H9 (cell line): ENCODE measurements around the gene TOM1L2. TPM values are rescaled to one million over a fixed set of nuclear protein-coding genes. Genes with fewer than 3 reads are reported as not detected.

Experiments
- DNase-seq: peaks from one replicate; pipeline ENCODE4 v3.0.0-alpha.2; 2017
- H2AFZ ChIP-seq: one replicate; pipeline ENCODE4 v1.6.1; 2013; ENCODE audit warnings: mild to moderate bottlenecking, low read length, control low read depth, moderate library complexity
- H2AK5ac ChIP-seq: 2 replicates; pipeline ENCODE4 v1.6.1; 2013; ENCODE audit warnings: low read length, control low read depth, mixed read lengths; ENCODE audit not compliant: insufficient read length
- H2BK120ac ChIP-seq: one replicate; pipeline ENCODE4 v1.6.1; 2013; ENCODE audit warnings: low read depth, mild to moderate bottlenecking, low read length, control low read depth, inconsistent platforms; ENCODE audit not compliant: poor library complexity, severe bottlenecking
- H2BK12ac ChIP-seq: 2 replicates; pipeline ENCODE4 v1.6.1; 2013; ENCODE audit warnings: low read length, control low read depth, mixed read lengths, low read depth; ENCODE audit not compliant: insufficient read length
- H2BK15ac ChIP-seq: 2 replicates; pipeline ENCODE4 v1.6.1; 2013; ENCODE audit warnings: low read depth, low read length, control low read depth
- H2BK20ac ChIP-seq: one replicate; pipeline ENCODE4 v1.6.1; 2013; ENCODE audit warnings: low read depth, mild to moderate bottlenecking, low read length, control low read depth, inconsistent platforms; ENCODE audit not compliant: poor library complexity, severe bottlenecking
- H2BK5ac ChIP-seq: 2 replicates; pipeline ENCODE4 v1.6.1; 2013; ENCODE audit warnings: low read length, control low read depth, mixed read lengths; ENCODE audit not compliant: insufficient read length
- H3K14ac ChIP-seq: 2 replicates; pipeline ENCODE4 v1.6.1; 2013; ENCODE audit warnings: low read length, control low read depth; ENCODE audit not compliant: insufficient read depth
- H3K18ac ChIP-seq: 2 replicates; pipeline ENCODE4 v1.6.1; 2013; ENCODE audit warnings: low read depth, mild to moderate bottlenecking, mixed read lengths, low read length, control low read depth; ENCODE audit not compliant: insufficient read length
- H3K23ac ChIP-seq: 2 replicates; pipeline ENCODE4 v1.6.1; 2013; ENCODE audit warnings: low read length, control low read depth, mixed read lengths, low read depth; ENCODE audit not compliant: insufficient read length
- H3K23me2 ChIP-seq: 2 replicates; pipeline ENCODE4 v1.6.1; 2013; ENCODE audit warnings: low read depth, mild to moderate bottlenecking, mixed read lengths, low read length, control low read depth; ENCODE audit not compliant: insufficient read length, poor library complexity, severe bottlenecking
- H3K27ac ChIP-seq: 2 replicates; pipeline ENCODE4 v1.5.1; 2013; ENCODE audit warnings: low read length, control low read depth, mixed read lengths, low read depth; ENCODE audit not compliant: insufficient read length
- H3K27me3 ChIP-seq: 2 replicates; pipeline ENCODE4 v1.6.1; 2013; ENCODE audit warnings: low read length, control low read depth, inconsistent platforms; ENCODE audit not compliant: insufficient read depth
- H3K4ac ChIP-seq: 2 replicates; pipeline ENCODE4 v1.6.1; 2013; ENCODE audit warnings: low read depth, mild to moderate bottlenecking, control low read depth, inconsistent platforms, low read length, moderate library complexity
- H3K4me1 ChIP-seq: 2 replicates; pipeline ENCODE4 v1.6.1; 2013; ENCODE audit warnings: low read length, control low read depth, inconsistent platforms; ENCODE audit not compliant: insufficient read depth
- H3K4me2 ChIP-seq: 2 replicates; pipeline ENCODE4 v1.6.1; 2013; ENCODE audit warnings: low read length, control low read depth, mixed read lengths; ENCODE audit not compliant: insufficient read length, insufficient read depth
- H3K56ac ChIP-seq: 2 replicates; pipeline ENCODE4 v1.6.1; 2013; ENCODE audit warnings: low read depth, mild to moderate bottlenecking, mixed read lengths, low read length, control low read depth; ENCODE audit not compliant: insufficient read length
- H3K79me1 ChIP-seq: 2 replicates; pipeline ENCODE4 v1.6.1; 2013; ENCODE audit warnings: low read depth, mild to moderate bottlenecking, moderate library complexity, low read length, control low read depth, inconsistent platforms; ENCODE audit not compliant: insufficient read depth, poor library complexity, severe bottlenecking
- H3K79me2 ChIP-seq: 2 replicates; pipeline ENCODE4 v1.6.1; 2013; ENCODE audit warnings: low read length, control low read depth, inconsistent platforms; ENCODE audit not compliant: insufficient read depth
- H3K9ac ChIP-seq: 2 replicates; pipeline ENCODE4 v1.6.1; 2013; ENCODE audit warnings: low read length, control low read depth, mixed read lengths; ENCODE audit not compliant: insufficient read length; ENCODE audit errors: extremely low read depth
- H3K9me3 ChIP-seq: one replicate; pipeline ENCODE4 v1.6.1; 2013; ENCODE audit warnings: low read depth, low read length, inconsistent platforms; ENCODE audit not compliant: control insufficient read depth
- H3T11ph ChIP-seq: one replicate; pipeline ENCODE4 v1.6.1; 2013; ENCODE audit warnings: mild to moderate bottlenecking, low read length, control low read depth, inconsistent platforms
- H4K20me1 ChIP-seq: one replicate; pipeline ENCODE4 v1.6.1; 2013; ENCODE audit not compliant: control insufficient read depth, insufficient read length, insufficient read depth
- H4K5ac ChIP-seq: 2 replicates; pipeline ENCODE4 v1.6.1; 2013; ENCODE audit warnings: low read depth, mild to moderate bottlenecking, mixed read lengths, low read length, control low read depth; ENCODE audit not compliant: insufficient read length
- H4K8ac ChIP-seq: replicated peaks from 2 replicates; pipeline ENCODE4 v1.6.1; 2013; ENCODE audit warnings: low read length, control low read depth, mixed read lengths, low read depth; ENCODE audit not compliant: insufficient read length
- H4K91ac ChIP-seq: 2 replicates; pipeline ENCODE4 v1.6.1; 2013; ENCODE audit warnings: low read depth, mild to moderate bottlenecking, moderate library complexity, mixed read lengths, low read length, control low read depth; ENCODE audit not compliant: insufficient read length
- H3K27ac Mint-ChIP-seq, 3 experiments: 2 replicates in 2 of 3; 3 replicates in 1 of 3; pipeline ENCODE4 v1.8.0; 2020 to 2021; ENCODE audit warnings: mixed read lengths in 3 of 3, mild to moderate bottlenecking in 1 of 3, moderate library complexity in 1 of 3
- H3K27me3 Mint-ChIP-seq: 2 replicates; pipeline ENCODE4 v1.8.0; 2021; ENCODE audit warnings: low read depth, mild to moderate bottlenecking, moderate library complexity, mixed read lengths
- H3K36me3 Mint-ChIP-seq, 3 experiments: 2 replicates in 2 of 3; 3 replicates in 1 of 3; pipeline ENCODE4 v1.8.0; 2020 to 2021; ENCODE audit warnings: low read depth in 3 of 3, mixed read lengths in 3 of 3; ENCODE audit not compliant: insufficient read depth in 1 of 3
- H3K4me1 Mint-ChIP-seq, 2 experiments: 2 replicates each; pipeline ENCODE4 v1.8.0; 2020; ENCODE audit warnings: mixed read lengths in 2 of 2
- H3K4me3 Mint-ChIP-seq, 2 experiments: 2 replicates in 1 of 2; 3 replicates in 1 of 2; pipeline ENCODE4 v1.8.0; 2020 to 2021; ENCODE audit warnings: mild to moderate bottlenecking in 2 of 2, mixed read lengths in 2 of 2, moderate library complexity in 1 of 2
- H3K9me3 Mint-ChIP-seq, 2 experiments: 2 replicates in 1 of 2; 3 replicates in 1 of 2; pipeline ENCODE4 v1.8.0; 2020; ENCODE audit warnings: mild to moderate bottlenecking in 2 of 2, mixed read lengths in 2 of 2, moderate library complexity in 1 of 2
- CTCF ChIP-seq: fragments of 200-600 bp; sonication (generic); conservative IDR thresholded peaks from 3 replicates; pipeline ENCODE4 v1.8.0; 2021; ENCODE audit warnings: antibody characterized with exemption, mild to moderate bottlenecking
- total RNA-seq: library from RNA; stranded (reverse); gene quantifications from 2 replicates; pipeline ENCODE4 v1.2.1, GENCODE V29; 2021

Gene TOM1L2
- total RNA-seq, 1 experiment from 2014 or later = 4.6 TPM

DNA sequence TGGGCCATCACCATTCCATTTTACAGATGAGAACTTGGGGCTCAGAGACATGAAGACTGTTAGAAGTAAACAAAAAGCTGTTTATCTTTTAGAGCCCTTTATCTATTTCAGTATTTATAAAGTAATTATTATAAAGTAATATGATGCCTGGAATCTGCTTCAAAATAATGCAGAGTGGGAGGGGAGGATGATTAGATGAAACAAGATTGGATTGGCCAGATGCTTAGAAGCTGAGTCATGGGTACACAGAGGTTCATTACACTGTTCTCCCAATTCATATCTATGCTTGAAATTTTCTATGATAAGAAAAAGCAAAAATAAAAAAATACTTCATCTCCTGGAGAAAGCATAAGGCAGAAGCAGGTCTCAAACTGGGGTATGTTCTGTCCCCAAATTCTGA is 29.4 kb downstream of the TOM1L2 start:
- no peak for TF ChIP-seq CTCF
- Histone ChIP-seq H3K79me2 (no peaks in the 10 kb centered on the region), H4K91ac (no peak overlapping the region), H3T11ph (no peak overlapping the region), H3K79me1 (no peaks in the 10 kb centered on the region), H2BK20ac (no peak overlapping the region), H3K18ac (no peak overlapping the region), H2BK15ac (no peak overlapping the region), H3K9me3 (no peaks in the 10 kb centered on the region), H4K20me1 (no peaks in the 10 kb centered on the region), H3K23me2 (no peaks in the 10 kb centered on the region), H2AK5ac (no peak overlapping the region), H3K14ac (no peak overlapping the region), H2BK5ac (no peak overlapping the region), H3K27ac (no peak overlapping the region), H3K23ac (no peak overlapping the region), H2BK120ac (no peak overlapping the region), H3K4me2 (no peak overlapping the region), H4K8ac (no peak overlapping the region), H3K4me1 (no peaks in the 10 kb centered on the region; the same call in 1 of the 2 replicates), H3K56ac (no peak overlapping the region), H2AFZ (no peak overlapping the region), H4K5ac (no peak overlapping the region), H3K9ac (no peak overlapping the region), H2BK12ac (no peak overlapping the region), H3K27me3 (no peaks in the 10 kb centered on the region), H3K4ac (no peak overlapping the region)
- Mint-ChIP-seq H3K4me3 (no peak overlapping the region), H3K36me3 (no peaks in the 10 kb centered on the region), H3K4me1 (peaks cover 27 to 33% of the 10 kb centered on the region in 2 experiments), H3K27ac (no peak overlapping the region), H3K9me3 (no peaks in the 10 kb centered on the region), H3K27me3 (no peaks in the 10 kb centered on the region)
- DNase-seq = no peak
